GM12891 (cell line): ENCODE results near the gene LRRC49.
"Not testable (repeated sequence)": the region's sequence is repeated elsewhere in the genome, so short reads cannot be mapped to it uniquely, and the experiment has no call there.

ENCODE experiments used
- DNase-seq: peaks from one replicate; pipeline ENCODE4 v3.0.0; 2011; ENCODE audit warnings: low spot score; ENCODE audit not compliant: insufficient read length
- FAIRE-seq: peaks from 2 replicates; lab custom pipeline; 2011; peaks lifted over from hg19 to GRCh38; lab: Jason Lieb, UNC
- PAX5 ChIP-seq: IDR thresholded peaks from 2 replicates; pipeline ENCODE4 v1.6.1; 2011; ENCODE audit warnings: low read length, moderate library complexity, mild to moderate bottlenecking; ENCODE audit not compliant: insufficient read depth, severe bottlenecking
- POLR2A ChIP-seq: IDR thresholded peaks from 2 replicates; pipeline ENCODE4 v1.6.1; 2011; ENCODE audit warnings: low read depth, low read length, control low read depth
- POLR2AphosphoS5 ChIP-seq: IDR thresholded peaks from 2 replicates; pipeline ENCODE4 v1.6.1; 2011; ENCODE audit warnings: low read depth, low read length, control low read depth
- POU2F2 ChIP-seq: IDR thresholded peaks from 2 replicates; pipeline ENCODE4 v1.6.1; 2011; ENCODE audit warnings: low read depth, mild to moderate bottlenecking, control low read depth, low read length, moderate library complexity
- SPI1 ChIP-seq: IDR thresholded peaks from 2 replicates; pipeline ENCODE4 v1.6.1; 2011; ENCODE audit warnings: low read depth, low read length, control low read depth
- TAF1 ChIP-seq: IDR thresholded peaks from 2 replicates; pipeline ENCODE4 v1.6.1; 2011; ENCODE audit warnings: low read depth, low read length, control low read depth

LRRC49 gene

DNA sequence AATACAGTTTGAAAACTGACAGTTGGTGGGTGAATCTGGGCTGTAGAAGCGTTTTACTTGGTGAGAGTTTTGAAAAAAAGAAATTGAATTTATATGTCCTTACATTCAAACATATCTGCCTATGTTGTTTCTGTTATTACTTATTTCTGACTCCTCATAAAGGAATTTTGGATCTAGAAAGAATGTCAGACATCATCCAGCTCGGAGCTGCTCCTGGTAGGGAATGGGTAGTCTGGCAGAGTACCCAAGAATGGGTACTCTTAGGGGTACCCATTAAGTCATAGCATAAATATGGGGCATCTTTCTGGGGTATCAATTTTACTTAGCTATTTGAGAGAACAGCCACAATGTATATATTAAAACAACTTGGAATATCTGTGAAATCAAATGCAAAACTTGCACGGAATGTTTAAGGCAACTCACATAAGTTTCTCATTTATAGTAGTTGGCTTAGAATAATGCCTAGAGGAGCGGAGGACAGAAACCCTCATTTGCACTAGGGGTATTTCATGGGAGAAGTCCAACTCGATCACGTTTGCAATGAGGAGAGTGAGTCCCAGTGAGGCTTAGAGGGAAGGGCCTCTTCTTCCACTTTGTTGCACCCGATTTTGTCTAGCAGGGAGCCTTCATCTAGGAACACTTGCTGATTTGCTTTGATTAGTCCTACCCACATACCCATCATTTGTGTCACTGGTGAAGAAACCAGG is 36.3 kb upstream of the LRRC49 start:
- TF ChIP-seq SPI1 = no peak
- no peak for TF ChIP-seq POLR2A
- no peak for TF ChIP-seq PAX5
- no peak for TF ChIP-seq TAF1
- no peak for TF ChIP-seq POLR2AphosphoS5
- no peak for TF ChIP-seq POU2F2
- DNase-seq (no peak), FAIRE-seq (no peak)

DNA sequence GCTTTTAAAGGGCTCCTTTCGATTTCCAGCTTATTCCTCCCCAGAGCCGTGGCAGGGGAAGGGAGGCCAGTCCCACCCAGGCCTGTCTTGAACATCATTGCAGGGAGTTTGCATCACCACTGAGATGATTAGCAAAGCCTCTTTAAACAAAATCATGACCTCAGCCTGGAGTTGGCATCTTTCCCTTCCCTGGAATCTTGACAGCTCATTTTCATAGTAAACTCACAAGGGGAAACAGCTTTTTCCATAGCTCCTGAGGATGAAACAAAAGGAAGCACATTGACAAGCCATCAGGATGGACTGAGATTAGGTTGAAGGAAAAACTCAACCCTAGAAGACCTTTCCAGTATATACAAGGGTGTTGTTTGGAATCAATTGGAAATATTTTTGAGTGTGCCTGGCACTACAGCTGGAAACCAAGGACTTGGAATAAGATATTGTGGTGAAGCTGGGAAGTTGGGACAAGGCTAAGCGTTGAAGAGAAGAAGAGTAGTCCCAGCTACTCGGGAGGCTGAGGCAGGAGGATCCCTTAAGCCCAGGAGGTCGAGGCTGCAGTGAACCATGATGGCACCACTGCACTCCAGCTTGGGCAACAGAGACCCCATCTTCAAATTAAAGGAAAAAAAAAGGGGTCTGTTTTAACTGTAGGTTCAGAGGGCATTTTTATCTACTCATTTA is 35.6 kb upstream of the LRRC49 start:
- no peak for FAIRE-seq
- no peak for TF ChIP-seq POLR2AphosphoS5
- TF ChIP-seq POLR2A = no peak
- no peak for TF ChIP-seq TAF1
- no peak for TF ChIP-seq PAX5
- no peak for TF ChIP-seq POU2F2
- no peak for TF ChIP-seq SPI1
- DNase-seq = no peak

DNA sequence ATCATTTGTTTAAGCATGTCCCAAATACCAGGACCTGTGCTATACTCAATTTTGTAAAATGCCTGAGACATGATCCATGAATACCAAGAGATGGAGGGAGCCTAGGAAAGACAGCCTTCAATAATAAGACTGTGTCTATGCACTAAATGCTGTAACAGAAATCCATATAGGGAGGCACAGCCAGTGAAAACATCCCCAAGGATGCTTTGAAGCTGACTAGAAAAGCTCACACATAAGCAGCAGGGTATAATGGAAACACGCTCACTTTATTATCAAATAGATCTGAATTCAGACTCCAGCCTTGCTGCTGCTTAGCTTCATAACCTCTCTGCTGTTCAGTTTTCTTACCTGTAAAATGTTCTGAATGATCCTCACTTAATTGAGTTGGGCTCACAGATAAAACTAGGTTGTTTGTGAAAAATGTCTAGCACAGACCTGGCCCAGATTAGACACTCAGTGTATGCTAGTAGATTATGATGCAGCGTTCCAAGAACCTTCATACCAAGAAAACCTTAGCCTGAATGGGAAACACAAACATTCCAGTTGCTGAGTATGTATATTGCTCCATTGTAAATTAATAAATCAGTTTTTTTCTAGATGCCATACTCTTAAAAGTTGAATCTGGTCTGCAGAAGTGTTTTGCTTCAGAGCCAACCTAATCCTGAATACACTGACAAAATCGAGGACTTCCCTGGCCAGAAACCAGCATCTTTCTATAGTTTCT is 34.9 kb upstream of the LRRC49 start:
- TF ChIP-seq SPI1 = no peak
- no peak for TF ChIP-seq TAF1
- TF ChIP-seq POLR2AphosphoS5 = no peak
- no peak for TF ChIP-seq POU2F2
- no peak for TF ChIP-seq POLR2A
- TF ChIP-seq PAX5 = no peak
- DNase-seq (no peak), FAIRE-seq (no peak)

GRCh38 chr15:70858614-70859321 is 33.9 kb upstream of the LRRC49 start:
- DNase-seq, FAIRE-seq: not testable (repeated sequence)

- no peak for DNase-seq
- TF ChIP-seq SPI1 (no peak), PAX5 (no peak), TAF1 (no peak), POU2F2 (no peak), POLR2AphosphoS5 (no peak)
- no peak for FAIRE-seq
These were observed 33.2 kb upstream of the LRRC49 start for GRCh38 chr15:70859322-70859908.

GRCh38 chr15:70859998-70860397 is 32.6 kb upstream of the LRRC49 start:
- no peak for DNase-seq
- no peak for TF ChIP-seq SPI1
- no peak for TF ChIP-seq TAF1
- TF ChIP-seq POLR2A = no peak
- no peak for TF ChIP-seq POU2F2
- no peak for TF ChIP-seq PAX5
- no peak for TF ChIP-seq POLR2AphosphoS5
- no peak for FAIRE-seq

GRCh38 chr15:70863450-70864218 is 29.0 kb upstream of the LRRC49 start:
- DNase-seq (no peak), FAIRE-seq (no peak)
- TF ChIP-seq TAF1 (no peak), POU2F2 (no peak), POLR2AphosphoS5 (no peak), PAX5 (no peak), POLR2A (no peak), SPI1 (no peak)

- no peak for FAIRE-seq
- no peak for TF ChIP-seq POU2F2
- TF ChIP-seq POLR2AphosphoS5 = no peak
- no peak for TF ChIP-seq SPI1
- no peak for DNase-seq
These were observed 25.5 kb upstream of the LRRC49 start for GRCh38 chr15:70866982-70867641.

GRCh38 chr15:70867911-70868467 is 24.6 kb upstream of the LRRC49 start:
- FAIRE-seq (no peak), DNase-seq (no peak)
- TF ChIP-seq TAF1 (no peak), SPI1 (no peak), POLR2AphosphoS5 (no peak), POLR2A (no peak), PAX5 (no peak)
